GM12875 (cell line): ENCODE results near the gene LCP1.

Experiments
- H3K4me3 ChIP-seq: one replicate; pipeline ENCODE4 v1.5.1; 2011; ENCODE audit warnings: low read depth, low read length, control low read depth
- CTCF ChIP-seq: IDR thresholded peaks from 2 replicates; pipeline ENCODE4 v1.5.1; 2011; ENCODE audit warnings: low read depth, mild to moderate bottlenecking, control low read depth, inconsistent platforms, low read length, moderate library complexity, borderline replicate concordance; ENCODE audit not compliant: insufficient read depth

The LCP1 gene

DNA sequence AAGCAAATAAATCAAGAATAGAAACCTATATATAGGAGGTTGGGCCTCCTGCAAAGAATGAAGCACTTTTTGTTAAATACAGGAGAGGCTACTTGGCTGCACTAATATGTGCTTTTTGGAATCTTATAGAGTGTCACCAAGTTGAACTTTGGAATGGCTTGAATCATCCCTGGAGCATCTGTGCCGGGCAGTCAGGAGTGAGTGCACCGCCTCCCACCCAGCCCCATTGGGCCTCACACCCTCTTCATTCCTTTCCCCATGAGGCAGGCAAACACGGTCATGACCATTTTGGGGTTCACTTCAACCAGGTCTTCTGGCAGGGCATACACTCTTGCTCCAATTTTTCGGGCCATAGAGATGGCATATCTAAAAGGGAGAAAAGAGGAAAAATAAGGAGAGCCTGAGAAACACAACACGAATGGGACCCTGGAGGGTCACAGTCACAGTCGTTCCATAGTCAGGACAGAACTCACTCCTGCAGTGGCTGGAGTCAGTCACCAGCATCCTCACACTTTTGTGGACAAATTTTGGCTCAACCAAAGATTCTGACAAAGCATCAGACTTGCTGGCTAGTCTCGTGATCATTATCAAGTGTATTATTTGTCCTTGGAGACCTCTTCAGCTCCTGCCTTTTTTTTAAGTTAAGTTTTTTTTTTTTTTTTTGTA lies 54.5 kb downstream of the LCP1 start:
- no peak for TF ChIP-seq CTCF

GRCh38 chr13:46126552-46127357 lies 55.2 kb downstream of the LCP1 start:
- no peak overlapping the region for H3K4me3 ChIP-seq
- peak; percentile 88 for TF ChIP-seq CTCF

More for the DNA sequence above, 54.5 kb downstream of the LCP1 start:
- H3K4me3 ChIP-seq: no peak overlapping the region

DNA sequence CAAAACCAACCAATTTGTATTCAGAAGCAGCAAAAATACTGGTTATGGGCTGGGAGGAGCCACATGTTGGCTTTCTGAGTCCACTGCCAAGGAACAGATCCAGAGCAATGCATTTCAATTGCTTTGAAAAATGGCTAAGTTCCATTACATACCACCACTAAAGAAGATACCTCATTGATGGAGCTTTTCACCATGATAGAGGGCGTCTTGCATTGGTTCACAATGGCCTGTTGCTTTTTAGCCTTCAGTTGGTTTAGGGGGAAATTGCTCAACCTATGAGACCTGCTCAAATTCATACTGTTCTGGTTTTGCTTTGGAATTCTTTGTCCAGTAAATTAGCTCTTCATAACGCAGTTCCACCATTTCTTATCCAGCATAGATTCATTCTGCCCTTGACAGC lies 55.9 kb downstream of the LCP1 start:
- TF ChIP-seq CTCF: no peak
- H3K4me3 ChIP-seq: no peak overlapping the region

- no peak overlapping the region for H3K4me3 ChIP-seq
- TF ChIP-seq CTCF: no peak
Observed at GRCh38 chr13:46124967-46125933, 56.7 kb downstream of the LCP1 start.

- 0 out of 2 replicates have a peak, but pooled peaks have one; percentile 4 for TF ChIP-seq CTCF
- no peak overlapping the region for H3K4me3 ChIP-seq
Observed at GRCh38 chr13:46124531-46124966, 57.4 kb downstream of the LCP1 start.

DNA sequence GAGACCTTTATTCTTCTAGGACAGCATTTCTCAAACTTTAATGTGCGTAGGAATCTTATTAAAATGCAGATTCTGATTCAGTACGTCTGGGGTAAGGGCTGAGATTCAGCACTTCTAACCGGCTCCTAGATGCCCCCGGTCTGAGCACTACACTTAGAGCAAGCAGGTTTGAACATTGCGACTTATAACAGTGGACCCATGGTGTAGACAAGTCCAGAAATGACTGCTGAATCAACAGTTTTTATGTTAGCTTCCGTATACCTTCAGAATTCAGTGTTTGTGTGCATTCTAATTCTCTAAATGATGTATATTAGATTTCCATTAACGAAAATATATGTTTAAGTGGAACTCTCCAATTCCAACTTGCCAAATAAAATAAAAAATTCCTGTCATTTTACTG lies 59.7 kb downstream of the LCP1 start:
- H3K4me3 ChIP-seq: no peak overlapping the region
- no peak for TF ChIP-seq CTCF
